8988T (cell line): ENCODE measurements around the gene CHN1.

Experiments
- DNase-seq: peaks from one replicate; pipeline ENCODE4 v3.0.0; 2011

Gene CHN1

GRCh38 chr2:174780856-174781255 lies 224.3 kb downstream of the CHN1 start:
- DNase-seq = no peak

- DNase-seq = no peak
These were observed 224.9 kb downstream of the CHN1 start for GRCh38 chr2:174780191-174780840.

GRCh38 chr2:174779361-174779928 lies 225.7 kb downstream of the CHN1 start:
- DNase-seq = no peak

DNA sequence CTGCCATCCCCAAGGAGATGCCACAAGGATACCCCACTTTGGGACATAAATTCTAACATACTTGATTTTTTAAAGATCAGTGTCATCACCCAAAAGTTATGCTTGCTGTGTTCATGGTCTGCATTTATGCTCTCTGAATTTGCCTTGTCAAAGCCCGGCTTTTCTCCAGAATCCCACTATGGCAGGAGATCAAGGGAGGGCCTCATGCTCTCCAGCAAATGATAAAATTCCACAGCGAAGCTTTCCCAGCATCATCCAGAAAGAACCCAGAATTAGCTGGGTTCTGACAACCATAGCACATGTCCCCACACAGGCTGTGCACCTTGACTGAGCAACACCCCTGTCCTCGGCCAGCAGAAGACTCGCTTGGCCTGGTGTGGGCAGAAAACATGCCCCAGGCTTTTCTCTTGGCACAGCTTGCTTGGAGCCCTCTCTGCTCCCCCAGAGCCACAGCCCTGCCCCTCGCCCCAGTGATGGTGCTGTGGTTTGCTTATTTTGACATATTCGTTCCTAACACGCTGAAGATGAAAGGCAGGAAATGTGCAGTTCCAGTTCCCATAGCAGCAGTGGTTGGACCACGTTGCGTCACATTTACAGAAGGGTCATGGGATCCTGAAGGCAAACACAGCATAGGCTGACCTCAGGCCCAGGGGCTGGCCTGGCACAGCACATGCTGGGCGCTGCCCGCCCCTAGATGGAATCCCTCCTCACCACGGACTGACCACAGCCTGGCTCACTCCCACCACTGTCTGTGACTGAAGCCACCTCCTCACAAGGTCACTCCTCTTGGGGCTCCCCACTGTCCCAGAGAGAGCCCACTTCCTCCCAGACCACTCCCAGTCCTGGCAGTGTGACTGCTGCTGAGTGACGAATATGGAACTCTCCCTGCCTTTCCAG lies 226.8 kb downstream of the CHN1 start:
- DNase-seq = no peak

DNA sequence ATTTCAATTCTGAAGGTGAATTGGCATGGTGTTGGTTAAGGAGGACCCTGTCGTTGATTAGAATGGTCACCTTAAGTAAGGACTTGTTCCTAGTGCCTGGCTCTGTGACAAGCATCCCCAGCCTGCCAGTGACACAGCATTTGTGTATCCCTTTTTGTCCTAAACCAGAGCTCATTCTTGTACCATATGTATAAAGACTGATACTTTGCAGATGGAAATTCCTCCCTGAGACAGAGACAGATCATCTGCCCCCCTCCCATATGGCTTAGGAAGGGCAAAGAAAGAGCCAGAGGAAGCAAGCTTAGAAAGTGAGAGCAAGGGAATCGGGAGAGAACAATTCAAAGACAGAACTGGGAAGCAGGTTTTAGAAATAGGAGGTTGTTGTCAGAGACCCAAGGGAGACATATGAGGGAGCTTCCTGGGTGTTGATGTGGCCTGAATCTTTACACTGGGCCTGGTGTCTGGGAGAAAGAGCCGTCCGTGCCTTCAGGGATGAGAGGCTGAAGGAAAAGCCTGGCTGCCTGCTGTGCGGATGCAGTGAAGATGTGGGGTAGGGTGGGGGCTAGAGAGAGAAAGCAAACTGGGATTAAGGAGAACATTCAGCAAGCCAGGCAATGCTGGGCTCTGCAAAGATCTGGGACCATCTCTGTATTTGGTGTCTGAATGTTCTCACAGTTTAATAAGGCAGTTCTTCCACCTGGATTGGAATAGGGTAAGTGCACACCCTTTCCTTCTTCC lies 227.7 kb downstream of the CHN1 start:
- no peak for DNase-seq

- DNase-seq = no peak
These were observed 228.5 kb downstream of the CHN1 start for GRCh38 chr2:174776675-174777074.

GRCh38 chr2:174776223-174776622 lies 229.0 kb downstream of the CHN1 start:
- no peak for DNase-seq

DNA sequence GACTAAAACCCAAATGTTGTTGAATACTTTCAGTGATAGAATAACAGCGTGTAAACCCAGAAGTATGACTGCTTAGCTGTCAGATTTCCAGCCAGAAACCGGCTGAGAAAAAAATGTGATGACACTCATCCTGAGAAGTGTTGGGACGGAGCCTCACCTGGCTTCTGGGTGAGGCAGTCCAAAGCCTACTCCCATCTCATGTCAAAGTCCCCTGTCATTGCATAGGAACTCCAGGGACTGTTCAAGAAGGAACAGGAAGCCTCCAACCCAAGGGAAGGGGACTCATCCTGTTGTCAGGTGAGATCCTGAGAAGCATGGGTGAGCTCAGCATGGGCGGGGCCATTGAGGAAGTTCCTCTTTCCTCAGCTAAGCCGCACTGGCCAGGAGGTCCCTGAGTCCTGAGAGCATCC lies 229.6 kb downstream of the CHN1 start:
- no peak for DNase-seq

DNA sequence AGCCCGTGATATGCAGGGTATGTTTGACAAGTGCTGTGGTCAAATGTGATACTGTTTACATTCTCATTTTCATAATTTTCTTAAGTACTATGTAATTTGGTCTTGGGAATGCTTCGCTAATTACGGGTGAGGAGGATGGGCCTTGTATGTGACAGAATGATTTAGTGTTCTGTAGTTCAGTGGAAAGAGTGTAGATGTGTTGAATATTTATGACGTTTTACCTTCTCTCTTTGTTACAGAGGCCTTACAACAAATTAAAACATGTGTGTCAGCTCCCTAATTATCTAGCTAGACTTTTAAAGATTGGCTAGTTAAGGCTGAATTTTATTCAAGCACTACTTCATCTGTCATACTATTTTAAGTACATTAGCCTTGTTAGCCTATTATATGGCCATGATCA lies 230.3 kb downstream of the CHN1 start:
- no peak for DNase-seq

DNA sequence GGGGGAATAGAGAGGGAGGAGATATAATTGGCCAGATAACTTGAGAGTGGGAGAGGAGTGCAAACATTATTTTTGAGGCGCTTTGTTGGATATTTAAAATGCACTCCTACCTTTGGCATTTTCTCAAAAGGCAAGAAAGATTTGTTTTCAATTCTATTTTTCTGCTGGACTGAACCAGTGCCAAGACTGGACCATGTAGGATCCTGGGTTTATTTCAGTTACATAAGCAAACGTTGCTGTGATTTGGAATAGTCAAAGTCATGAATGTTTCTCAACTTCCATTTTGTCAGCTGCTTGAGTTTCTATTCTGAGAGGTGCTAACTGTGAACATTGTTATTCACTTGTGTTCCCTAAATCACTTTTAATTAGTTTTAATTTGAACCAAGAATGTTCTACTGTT lies 232.0 kb downstream of the CHN1 start:
- DNase-seq = no peak

- DNase-seq = no peak
These were observed 232.7 kb downstream of the CHN1 start for GRCh38 chr2:174772472-174772801.

DNA sequence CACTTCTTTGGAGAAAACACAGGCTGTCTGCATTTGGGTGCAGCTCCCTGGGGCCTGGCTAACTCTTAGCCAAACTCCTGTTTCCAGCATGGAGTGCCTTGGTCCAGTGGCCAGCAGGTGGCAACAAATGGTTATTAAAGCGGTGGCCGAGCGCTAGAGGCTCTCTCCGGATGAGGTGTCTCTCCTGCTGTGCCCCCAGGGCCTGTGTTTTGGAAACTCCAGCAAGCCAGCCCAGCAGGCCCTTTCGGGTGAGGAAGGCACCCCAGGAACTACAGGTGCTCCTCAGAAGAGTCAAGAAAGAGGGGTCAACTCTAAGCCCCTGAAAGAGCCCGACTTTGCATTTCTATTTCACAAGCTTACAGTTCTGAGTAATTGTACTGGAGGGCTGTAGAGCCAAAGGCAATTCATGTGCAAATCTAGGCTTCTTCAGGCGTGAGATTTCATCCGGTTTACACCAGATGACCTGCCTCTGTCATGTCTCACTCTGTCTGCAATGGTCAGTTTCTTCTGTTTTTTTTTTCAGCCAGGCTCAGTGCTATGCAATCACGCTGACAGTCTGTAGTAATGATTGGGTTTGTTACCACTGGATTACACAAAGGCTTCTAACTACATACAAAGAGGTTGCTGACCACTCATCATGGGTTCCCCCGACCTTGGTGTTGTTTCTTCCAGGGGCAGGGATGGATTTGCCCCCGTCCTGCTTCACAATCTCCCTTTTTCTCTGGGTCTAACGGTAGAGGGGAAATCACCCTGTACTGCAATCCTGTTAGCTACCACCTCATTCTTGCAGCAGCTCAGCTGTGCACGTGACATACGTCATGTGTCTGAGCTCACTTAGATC lies 233.3 kb downstream of the CHN1 start:
- DNase-seq = peak; percentile 73

- no peak for DNase-seq
These were observed 234.0 kb downstream of the CHN1 start for GRCh38 chr2:174771136-174771535.

DNA sequence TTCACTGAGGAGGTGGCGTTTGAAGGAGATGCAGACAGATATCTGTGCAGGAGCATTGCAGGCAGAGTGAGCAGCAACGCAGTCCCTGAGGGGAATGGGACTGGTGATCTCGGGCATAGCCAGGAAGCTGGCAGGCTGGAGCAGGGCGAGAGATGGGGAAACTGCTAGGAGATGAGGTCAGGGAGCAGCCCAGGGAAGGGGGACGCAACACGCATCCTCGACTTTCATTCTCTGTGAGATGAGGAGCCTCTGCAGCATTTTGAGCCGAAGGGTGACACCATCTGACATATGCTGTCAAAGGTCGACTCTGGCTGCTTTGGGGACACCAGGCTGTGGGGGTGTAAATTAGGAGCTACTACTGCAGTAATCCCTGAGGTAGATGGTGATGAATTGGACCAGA lies 236.6 kb downstream of the CHN1 start:
- DNase-seq = no peak

DNA sequence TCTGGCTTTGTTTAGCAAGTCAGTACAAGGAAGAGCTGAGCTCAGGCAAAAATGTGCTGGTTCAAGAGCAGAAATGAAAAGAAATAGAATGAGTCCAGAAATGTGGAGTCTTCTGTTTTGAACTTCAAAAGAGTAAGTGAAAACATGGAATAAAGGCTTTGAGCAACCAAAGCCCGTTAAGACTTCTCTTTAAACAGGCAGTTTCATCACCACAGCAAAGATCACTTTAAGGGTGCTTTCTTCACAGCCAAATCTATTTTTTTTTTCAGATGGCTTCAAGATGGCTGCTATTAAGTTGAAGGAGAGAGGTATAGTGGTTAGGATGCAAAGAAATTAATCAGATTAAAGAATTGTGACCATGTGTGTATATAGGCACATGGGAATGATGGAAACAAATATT lies 238.9 kb downstream of the CHN1 start:
- no peak for DNase-seq

DNA sequence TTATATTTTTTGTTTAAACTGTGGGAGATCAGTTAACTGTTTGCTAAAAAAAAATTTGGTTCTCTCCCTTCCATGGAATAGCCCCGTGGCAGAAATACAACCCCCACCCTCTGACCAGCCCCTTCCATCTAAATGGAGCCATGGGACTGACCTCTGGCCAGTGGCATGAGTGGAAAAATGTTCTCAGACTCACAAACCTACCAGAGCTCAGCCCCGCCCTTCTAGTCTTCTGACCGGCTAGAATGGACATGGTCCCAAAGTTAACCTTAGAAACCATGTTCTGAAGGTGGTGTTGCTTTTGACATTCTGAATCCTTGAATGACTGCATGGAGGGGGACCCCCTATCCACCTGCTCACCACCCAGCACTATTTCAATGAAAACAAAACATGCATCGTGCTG lies 239.6 kb downstream of the CHN1 start:
- DNase-seq = no peak

DNA sequence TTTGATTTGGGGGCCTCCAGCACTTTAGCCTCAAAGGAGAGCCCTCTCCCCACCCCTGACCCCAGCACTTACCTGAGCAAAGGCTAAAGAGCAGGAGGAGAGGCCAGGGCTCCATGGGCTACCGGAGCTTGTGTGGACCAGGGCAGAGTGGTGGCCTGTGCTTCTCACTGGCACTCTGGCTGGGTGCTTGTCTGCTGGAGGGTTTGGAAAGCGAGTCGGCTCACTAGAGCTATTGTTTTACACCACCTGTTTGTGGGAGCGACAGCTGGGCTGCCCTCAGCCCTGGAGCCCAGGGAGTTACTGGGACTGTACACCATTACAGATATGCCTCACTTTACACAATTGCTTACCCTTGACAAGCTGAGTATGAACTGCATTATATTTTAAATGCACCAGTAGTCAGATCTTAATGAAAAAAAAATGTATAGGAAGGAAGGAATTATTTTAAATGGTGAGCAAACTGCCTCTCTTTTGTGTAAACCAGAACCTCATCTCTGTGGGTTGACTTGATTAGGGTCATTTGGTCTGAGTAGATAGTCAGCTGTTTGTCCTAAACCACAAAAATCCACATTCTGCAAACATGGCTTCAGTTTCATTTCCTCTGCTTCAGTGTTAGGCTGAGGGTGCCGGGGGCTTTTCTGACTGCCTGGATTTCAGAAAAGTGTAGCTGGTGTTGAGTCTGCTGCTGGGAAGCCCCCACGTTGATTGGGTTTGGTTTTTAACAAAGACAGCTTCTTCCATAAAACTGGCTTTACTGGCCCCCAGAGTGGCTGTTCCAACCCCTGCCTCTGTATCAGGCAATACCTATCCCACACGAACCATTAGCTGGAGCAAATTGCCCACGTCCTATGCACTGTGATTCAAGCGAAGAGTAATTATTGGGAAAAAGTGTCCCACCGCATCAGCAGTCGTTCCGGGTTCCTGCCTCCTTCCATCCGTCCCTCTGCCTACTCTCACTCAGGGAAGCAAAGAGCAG lies 240.6 kb downstream of the CHN1 start, which contains the start of gene CHRNA1:
CHRNA1 (minus strand) TSS at position 193 of the 976 bp plus-strand sequence; CDS start at position 115, 78 bp downstream.
- DNase-seq = no peak

DNA sequence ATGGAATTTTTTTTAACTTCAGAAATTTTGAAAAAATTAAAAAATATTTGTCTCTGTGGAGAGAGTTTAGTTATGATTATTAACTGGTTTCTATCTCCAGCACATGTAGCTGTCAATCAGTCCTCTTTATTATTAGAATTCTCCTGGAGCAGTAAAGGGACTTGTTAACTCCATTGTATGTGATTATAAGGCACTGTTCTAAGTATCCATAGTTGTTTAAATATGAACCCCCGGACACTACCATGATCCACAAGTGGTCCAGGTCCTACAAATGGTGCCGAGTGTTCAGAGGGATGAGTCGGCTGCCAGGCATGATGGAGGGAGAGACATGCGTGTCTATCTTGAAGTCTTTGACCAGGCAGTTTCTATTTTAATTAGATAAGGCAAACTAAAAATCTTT lies 241.4 kb downstream of the CHN1 start:
- DNase-seq = no peak

- no peak for DNase-seq
These were observed 242.7 kb downstream of the CHN1 start for GRCh38 chr2:174762464-174762863.

DNA sequence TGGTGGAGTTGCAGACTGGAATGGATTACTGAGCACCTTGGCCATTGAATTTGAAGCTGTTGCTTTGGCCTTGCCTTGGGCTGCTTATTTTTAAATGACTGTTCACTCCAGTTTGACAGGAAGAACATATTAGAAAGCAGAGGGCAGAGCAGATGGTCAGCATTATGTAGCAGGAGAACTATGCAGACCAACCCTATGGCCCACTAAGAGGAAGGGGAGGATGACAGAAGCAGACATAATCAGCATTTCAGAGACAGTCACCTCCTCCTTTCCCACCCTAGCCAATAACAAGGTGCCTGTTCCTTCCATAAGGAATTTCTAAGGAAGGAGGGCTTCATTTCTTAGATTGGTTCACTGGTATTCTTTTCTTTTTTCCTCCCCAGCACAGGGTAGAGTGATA lies 243.3 kb downstream of the CHN1 start:
- no peak for DNase-seq

DNA sequence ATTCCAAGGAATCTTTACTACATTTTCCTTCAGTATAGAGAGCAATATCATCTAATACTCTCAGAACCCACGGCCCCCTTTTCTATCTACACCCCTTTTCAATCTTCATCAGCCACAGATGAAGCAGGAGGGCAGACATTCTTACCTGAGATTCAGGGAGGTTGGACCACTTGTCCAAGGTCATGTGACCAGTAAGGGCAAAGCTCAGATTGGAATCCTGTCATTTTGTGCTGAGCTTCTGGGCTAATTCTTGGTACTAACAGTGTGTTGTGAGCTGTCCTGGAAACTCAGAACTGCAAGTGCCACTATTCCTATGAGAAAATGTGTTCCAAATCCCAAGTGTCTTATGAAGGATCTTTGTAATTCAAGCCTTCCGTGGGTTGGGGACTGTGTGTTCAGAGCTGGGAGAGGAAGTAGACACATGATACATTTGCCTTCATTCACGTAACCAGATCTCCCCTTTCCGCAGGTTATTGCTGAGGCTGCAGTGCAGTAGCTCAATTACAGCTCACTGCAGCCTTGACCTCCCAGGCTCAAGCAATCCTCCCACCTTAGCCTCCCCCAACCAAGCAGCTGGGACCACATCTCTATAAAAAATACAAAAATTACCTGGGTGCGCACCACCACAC lies 244.2 kb downstream of the CHN1 start:
- no peak for DNase-seq
